WTC11 (cell line): ENCODE measurements around the gene SURF6. TPM values are rescaled to one million over a fixed set of nuclear protein-coding genes. Genes with fewer than 3 reads are reported as not detected.

Source experiments
- ATAC-seq: fragments of 200-7000 bp; cut with Tn5 transposase; 2 replicates; pipeline ENCODE4 v1.10.0; 2021; ENCODE audit warnings: mild to moderate bottlenecking, moderate library complexity
- CTCF ChIA-PET: fragments of 300-600 bp; sonication (Branson Sonifier 250); formaldehyde crosslinking; loops from one replicate; lab custom pipeline; 2021; ENCODE audit warnings: antibody characterized with exemption; lab: Charles Lee
- POLR2A ChIA-PET: fragments of 350-600 bp; sonication (Branson Sonifier 250); formaldehyde crosslinking; loops from one replicate; lab custom pipeline; 2021; ENCODE audit warnings: antibody characterized with exemption; lab: Charles Lee
- DNase-seq: peaks from one replicate; pipeline ENCODE4 v3.0.0; 2021; ENCODE audit warnings: low spot score
- H3K27ac Mint-ChIP-seq: 2 replicates; pipeline ENCODE4 v1.8.0; 2021; ENCODE audit warnings: mixed read lengths
- H3K27me3 Mint-ChIP-seq: 2 replicates; pipeline ENCODE4 v1.8.0; 2021; ENCODE audit warnings: low read depth, mild to moderate bottlenecking, moderate library complexity, mixed read lengths
- H3K36me3 Mint-ChIP-seq: 2 replicates; pipeline ENCODE4 v1.8.0; 2021; ENCODE audit warnings: mixed read lengths
- H3K4me1 Mint-ChIP-seq: 2 replicates; pipeline ENCODE4 v1.8.0; 2022; ENCODE audit warnings: mixed read lengths
- H3K4me3 Mint-ChIP-seq: 2 replicates; pipeline ENCODE4 v1.8.0; 2021; ENCODE audit warnings: mild to moderate bottlenecking, moderate library complexity, mixed read lengths
- H3K9me3 Mint-ChIP-seq: 2 replicates; pipeline ENCODE4 v1.8.0; 2021; ENCODE audit warnings: mixed read lengths
- AFF4 ChIP-seq: sonication (generic); formaldehyde crosslinking; IDR thresholded peaks from 2 replicates; pipeline ENCODE4 v1.8.1; 2023; ENCODE audit warnings: mild to moderate bottlenecking, missing genetic modification reagents, borderline replicate concordance
- ATF3 ChIP-seq: sonication (generic); formaldehyde crosslinking; conservative IDR thresholded peaks from 2 replicates; pipeline ENCODE4 v1.8.1; 2022; ENCODE audit warnings: mild to moderate bottlenecking, missing genetic modification reagents
- CREB1 ChIP-seq: sonication (generic); formaldehyde crosslinking; IDR thresholded peaks from 2 replicates; pipeline ENCODE4 v1.8.0; 2023; ENCODE audit warnings: mild to moderate bottlenecking, missing genetic modification reagents
- E2F4 ChIP-seq: sonication (generic); formaldehyde crosslinking; IDR thresholded peaks from 2 replicates; pipeline ENCODE4 v1.8.1; 2022; ENCODE audit warnings: low read depth, mild to moderate bottlenecking, moderate library complexity, missing genetic modification reagents, borderline replicate concordance
- EMX1 ChIP-seq: fragments of 250-450 bp; sonication (Bioruptor Pico); IDR thresholded peaks from 2 replicates; pipeline ENCODE4 v1.8.0; 2021; ENCODE audit warnings: mild to moderate bottlenecking
- FOXJ3 ChIP-seq: sonication (generic); formaldehyde crosslinking; IDR thresholded peaks from 2 replicates; pipeline ENCODE4 v1.9.0; 2021; ENCODE audit warnings: missing genetic modification reagents, mild to moderate bottlenecking, borderline replicate concordance
- FOXK1 ChIP-seq: sonication (generic); formaldehyde crosslinking; IDR thresholded peaks from 2 replicates; pipeline ENCODE4 v1.8.0; 2022; ENCODE audit warnings: mild to moderate bottlenecking, moderate library complexity, missing genetic modification reagents
- GABPB1 ChIP-seq: sonication (generic); formaldehyde crosslinking; IDR thresholded peaks from 2 replicates; pipeline ENCODE4 v1.8.1; 2023; ENCODE audit warnings: mild to moderate bottlenecking, missing genetic modification reagents
- KAT7 ChIP-seq: sonication (generic); formaldehyde crosslinking; IDR thresholded peaks from 2 replicates; pipeline ENCODE4 v1.8.1; 2023; ENCODE audit warnings: missing genetic modification reagents, mild to moderate bottlenecking, borderline replicate concordance
- MXD4 ChIP-seq: fragments of 250-450 bp; sonication (Bioruptor Pico); IDR thresholded peaks from 2 replicates; pipeline ENCODE4 v1.8.0; 2021; ENCODE audit warnings: mild to moderate bottlenecking, moderate library complexity, borderline replicate concordance
- PREB ChIP-seq: sonication (generic); formaldehyde crosslinking; IDR thresholded peaks from 2 replicates; pipeline ENCODE4 v1.8.1; 2022; ENCODE audit warnings: mild to moderate bottlenecking, missing genetic modification reagents, moderate library complexity, borderline replicate concordance
- PRRX2 ChIP-seq: fragments of 250-450 bp; sonication (Bioruptor Pico); IDR thresholded peaks from 2 replicates; pipeline ENCODE4 v1.8.0; 2021; ENCODE audit warnings: mild to moderate bottlenecking
- RELA ChIP-seq: sonication (generic); formaldehyde crosslinking; IDR thresholded peaks from 2 replicates; pipeline ENCODE4 v1.8.1; 2022; ENCODE audit warnings: missing genetic modification reagents, mild to moderate bottlenecking, borderline replicate concordance
- USF1 ChIP-seq: sonication (generic); formaldehyde crosslinking; IDR thresholded peaks from 2 replicates; pipeline ENCODE4 v1.8.0; 2022; ENCODE audit warnings: mild to moderate bottlenecking, missing genetic modification reagents
- ZBTB21 ChIP-seq: sonication (generic); formaldehyde crosslinking; IDR thresholded peaks from 2 replicates; pipeline ENCODE4 v1.8.1; 2023; ENCODE audit warnings: mild to moderate bottlenecking, missing genetic modification reagents, borderline replicate concordance
- ZMAT4 ChIP-seq: fragments of 250-450 bp; sonication (Bioruptor Pico); IDR thresholded peaks from 2 replicates; pipeline ENCODE4 v1.9.0; 2021; ENCODE audit warnings: mild to moderate bottlenecking
- ZNF121 ChIP-seq: sonication (generic); formaldehyde crosslinking; IDR thresholded peaks from 2 replicates; pipeline ENCODE4 v1.8.0; 2023; ENCODE audit warnings: missing genetic modification reagents
- ZNF281 ChIP-seq: sonication (generic); formaldehyde crosslinking; IDR thresholded peaks from 2 replicates; pipeline ENCODE4 v1.8.0; 2023; ENCODE audit warnings: mild to moderate bottlenecking, missing genetic modification reagents
- total RNA-seq: library from RNA; stranded (reverse); gene quantifications from 3 replicates; pipeline ENCODE4 v1.2.3, GENCODE V29; 2021

Gene SURF6
- total RNA-seq, 1 experiment from 2014 or later, result 67.2 TPM

- peaks cover 39% of the 10 kb centered on the region for H3K27me3 Mint-ChIP-seq
- H3K9me3 Mint-ChIP-seq, result peaks cover 51% of the 10 kb centered on the region
- ChIA-PET POLR2A (no interaction called here), CTCF (interaction anchor here (1.3 kb wide), 1 partner anchor 98 kb away, joined by 3 read pairs; no protein-coding TSS in a partner anchor)
- ATAC-seq, result no peak
- no peaks in the 10 kb centered on the region for H3K4me1 Mint-ChIP-seq
- H3K4me3 Mint-ChIP-seq, result no peak overlapping the region
- no peak for DNase-seq
- TF ChIP-seq KAT7 (CRISPR knock-in tag), result no peak
- no peak for TF ChIP-seq ZBTB21 (CRISPR knock-in tag)
- TF ChIP-seq MXD4 (CRISPR knock-in tag), result no peak
- TF ChIP-seq FOXJ3 (CRISPR knock-in tag), result no peak
- TF ChIP-seq E2F4 (CRISPR knock-in tag), result no peak
- TF ChIP-seq EMX1 (CRISPR knock-in tag), result no peak
- TF ChIP-seq GABPB1 (CRISPR knock-in tag), result no peak
- no peak for TF ChIP-seq ZNF121
- TF ChIP-seq ZNF281 (CRISPR knock-in tag), result no peak
- TF ChIP-seq PRRX2 (CRISPR knock-in tag), result no peak
- TF ChIP-seq ZMAT4 (CRISPR knock-in tag), result no peak
- TF ChIP-seq PREB (CRISPR knock-in tag), result no peak
- no peak for TF ChIP-seq FOXK1
- no peak for TF ChIP-seq RELA (CRISPR knock-in tag)
- no peak for TF ChIP-seq CREB1
- TF ChIP-seq AFF4 (CRISPR knock-in tag), result no peak
- TF ChIP-seq USF1 (CRISPR knock-in tag), result no peak
- no peak for TF ChIP-seq ATF3 (CRISPR knock-in tag)
- no peak overlapping the region for H3K27ac Mint-ChIP-seq
- peaks cover 35% of the 10 kb centered on the region for H3K36me3 Mint-ChIP-seq
Observed at GRCh38 chr9:133286523-133286922, 49.5 kb downstream of the SURF6 start.
